ENCODE measurements around the gene PACRG. TPM values are rescaled to one million over a fixed set of nuclear protein-coding genes. Genes with fewer than 3 reads are reported as not detected.

Gene PACRG
- total and polyA plus RNA-seq, 2 of the 8 experiments (the other 6 are each of a cell fraction or from before 2014, with no cell fraction given) = 0.44 to 0.54 TPM

GRCh38 chr6:163008186-163008585 is 280.4 kb downstream of the PACRG start (continued):
- no peak for TF ChIP-seq BCL11A (IDR thresholded peaks at IDR 0.05; ENCODE audit: low read depth in 2 of 2, low read length in 2 of 2)
- no peak for TF ChIP-seq SP1 (IDR thresholded peaks at IDR 0.05; ENCODE audit: low read depth, low read length)
- no peak for TF ChIP-seq TCF12 (IDR thresholded peaks at IDR 0.05; ENCODE audit: low read depth, low read length)
- TF ChIP-seq MAFK (IDR thresholded peaks at IDR 0.05; ENCODE audit: low read depth, low read length) = no peak
- TF ChIP-seq SP4 (IDR thresholded peaks at IDR 0.05; ENCODE audit: low read length) = no peak
- TF ChIP-seq PHF8 (conservative IDR thresholded peaks at IDR 0.05; ENCODE audit: low read depth, low read length) = no peak
- TF ChIP-seq BACH1 (IDR thresholded peaks at IDR 0.05; ENCODE audit: low read length) = no peak
- no peak for TF ChIP-seq EP300 (IDR thresholded peaks at IDR 0.05; ENCODE audit: borderline replicate concordance in 1 of 2, low read depth in 2 of 2, low read length in 2 of 2)
